GM19452 (cell line): Measurements from ENCODE around the gene SLC16A9.

Source experiments
- ATAC-seq: cut with Tn5 transposase; IDR thresholded peaks from one replicate; pipeline ENCODE4 v1.9.1; 2021; ENCODE audit not compliant: unreplicated experiment

The SLC16A9 gene

GRCh38 chr10:59631882-59632807 is 77.5 kb downstream of the SLC16A9 start:
- no peak for ATAC-seq

- no peak for ATAC-seq
Observed at GRCh38 chr10:59631237-59631636, 78.4 kb downstream of the SLC16A9 start.

GRCh38 chr10:59628965-59629364 is 80.7 kb downstream of the SLC16A9 start:
- no peak for ATAC-seq

- ATAC-seq, result no peak
Observed at GRCh38 chr10:59628456-59628855, 81.2 kb downstream of the SLC16A9 start.

- no peak for ATAC-seq
Observed at GRCh38 chr10:59627366-59628018, 82.2 kb downstream of the SLC16A9 start.

- ATAC-seq, result no peak
Observed at GRCh38 chr10:59626523-59626869, 83.2 kb downstream of the SLC16A9 start.

GRCh38 chr10:59625721-59626522 is 83.7 kb downstream of the SLC16A9 start:
- ATAC-seq, result peak; percentile 70

GRCh38 chr10:59624951-59625350 is 84.7 kb downstream of the SLC16A9 start:
- no peak for ATAC-seq

GRCh38 chr10:59624136-59624535 is 85.5 kb downstream of the SLC16A9 start:
- no peak for ATAC-seq

GRCh38 chr10:59623133-59624121 is 86.2 kb downstream of the SLC16A9 start:
- ATAC-seq, result no peak

GRCh38 chr10:59622320-59623132 is 87.1 kb downstream of the SLC16A9 start:
- no peak for ATAC-seq

GRCh38 chr10:59621771-59622170 is 87.9 kb downstream of the SLC16A9 start:
- no peak for ATAC-seq

- ATAC-seq, result no peak
Observed at GRCh38 chr10:59618666-59619065, 91.0 kb downstream of the SLC16A9 start.

- no peak for ATAC-seq
Observed at GRCh38 chr10:59617996-59618395, 91.7 kb downstream of the SLC16A9 start.

- ATAC-seq, result no peak
Observed at GRCh38 chr10:59611048-59611447, 98.6 kb downstream of the SLC16A9 start.

GRCh38 chr10:59607970-59608369 is 101.7 kb downstream of the SLC16A9 start:
- no peak for ATAC-seq

- ATAC-seq, result no peak
Observed at GRCh38 chr10:59606551-59606961, 103.1 kb downstream of the SLC16A9 start.

- ATAC-seq, result no peak
Observed at GRCh38 chr10:59601985-59602384, 107.7 kb downstream of the SLC16A9 start.
